Chondrocyte (in vitro differentiated cells): ENCODE measurements around the gene CENPK. TPM values are rescaled to one million over a fixed set of nuclear protein-coding genes. Genes with fewer than 3 reads are reported as not detected.

Experiments used
- DNase-seq: peaks from one replicate; pipeline ENCODE4 v3.0.0; 2021; ENCODE audit warnings: mixed read lengths, low spot score
- H3K27ac Mint-ChIP-seq: one replicate; pipeline ENCODE4 v1.8.0; 2021; ENCODE audit warnings: mild to moderate bottlenecking, moderate library complexity, mixed read lengths; ENCODE audit not compliant: unreplicated experiment
- H3K27me3 Mint-ChIP-seq: 2 replicates; pipeline ENCODE4 v1.8.0; 2021; ENCODE audit warnings: low read depth, mixed read lengths
- H3K36me3 Mint-ChIP-seq: 2 replicates; pipeline ENCODE4 v1.8.0; 2021; ENCODE audit warnings: low read depth, mixed read lengths
- H3K4me1 Mint-ChIP-seq: 2 replicates; pipeline ENCODE4 v1.8.0; 2021; ENCODE audit warnings: low read depth, mild to moderate bottlenecking, mixed read lengths
- H3K4me3 Mint-ChIP-seq: one replicate; pipeline ENCODE4 v1.8.0; 2021; ENCODE audit warnings: mild to moderate bottlenecking, moderate library complexity, mixed read lengths; ENCODE audit not compliant: unreplicated experiment
- H3K9me3 Mint-ChIP-seq: 2 replicates; pipeline ENCODE4 v1.8.0; 2021; ENCODE audit warnings: low read depth, mixed read lengths
- CTCF ChIP-seq: fragments of 200-600 bp; sonication (generic); IDR thresholded peaks from 2 replicates; pipeline ENCODE4 v1.5.0; 2021; ENCODE audit warnings: antibody characterized with exemption, mild to moderate bottlenecking, moderate library complexity
- total RNA-seq: library from RNA; stranded (reverse); gene quantifications from 3 replicates; pipeline ENCODE4 v1.2.1, GENCODE V29; 2021

The CENPK gene
- total RNA-seq, 1 donor from 2014 or later: 7.2 TPM

DNA sequence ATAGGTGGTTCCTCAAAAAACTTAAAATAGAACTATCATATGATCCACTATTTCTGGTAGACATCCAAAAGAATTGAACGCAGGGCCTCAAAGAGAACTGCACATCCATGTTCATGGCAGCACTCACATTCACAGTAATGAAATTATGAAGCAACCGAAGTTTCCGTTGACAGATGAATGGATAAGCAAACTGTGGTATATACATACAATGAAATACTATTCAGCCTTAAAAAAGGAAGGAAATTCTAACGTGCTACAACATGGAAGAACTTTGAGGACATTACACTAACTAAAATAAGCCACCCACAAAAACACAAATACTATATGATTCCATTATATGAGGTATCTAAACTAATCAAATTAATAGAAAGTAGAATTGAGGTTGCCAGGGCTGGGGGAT lies 18.5 kb downstream of the CENPK start:
- H3K27ac Mint-ChIP-seq: no peak overlapping the region
- no peak overlapping the region for H3K4me3 Mint-ChIP-seq
- no peaks in the 10 kb centered on the region for H3K27me3 Mint-ChIP-seq

DNA sequence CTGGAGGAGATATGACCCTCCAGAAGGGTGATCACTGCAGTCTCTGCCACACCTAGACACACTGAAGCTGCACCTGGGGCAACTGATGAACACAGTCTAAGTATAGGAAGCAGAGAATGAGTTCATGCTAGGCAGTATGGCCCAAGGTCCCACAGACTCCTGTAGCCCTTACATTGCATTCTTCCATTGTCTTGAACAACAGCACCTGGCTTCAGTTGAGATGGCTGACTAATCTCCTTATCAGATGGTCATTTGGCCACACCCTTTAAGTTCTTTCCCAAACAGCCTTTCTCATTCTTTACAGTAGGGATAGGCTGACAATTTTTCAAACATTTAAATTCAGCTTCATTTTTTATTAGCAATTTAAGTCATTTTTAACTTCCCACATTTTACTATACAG lies 23.1 kb downstream of the CENPK start:
- no peak for DNase-seq
- no peak for TF ChIP-seq CTCF
- Mint-ChIP-seq H3K4me3 (no peak overlapping the region), H3K27me3 (no peaks in the 10 kb centered on the region), H3K36me3 (peaks cover 2% of the 10 kb centered on the region), H3K27ac (no peak overlapping the region), H3K9me3 (peaks cover 3% of the 10 kb centered on the region), H3K4me1 (no peaks in the 10 kb centered on the region)

More for the DNA sequence above, 18.5 kb downstream of the CENPK start:
- TF ChIP-seq CTCF: no peak
- Mint-ChIP-seq H3K9me3 (peaks cover 3% of the 10 kb centered on the region), H3K4me1 (no peaks in the 10 kb centered on the region), H3K36me3 (peaks cover 8% of the 10 kb centered on the region)
- no peak for DNase-seq

DNA sequence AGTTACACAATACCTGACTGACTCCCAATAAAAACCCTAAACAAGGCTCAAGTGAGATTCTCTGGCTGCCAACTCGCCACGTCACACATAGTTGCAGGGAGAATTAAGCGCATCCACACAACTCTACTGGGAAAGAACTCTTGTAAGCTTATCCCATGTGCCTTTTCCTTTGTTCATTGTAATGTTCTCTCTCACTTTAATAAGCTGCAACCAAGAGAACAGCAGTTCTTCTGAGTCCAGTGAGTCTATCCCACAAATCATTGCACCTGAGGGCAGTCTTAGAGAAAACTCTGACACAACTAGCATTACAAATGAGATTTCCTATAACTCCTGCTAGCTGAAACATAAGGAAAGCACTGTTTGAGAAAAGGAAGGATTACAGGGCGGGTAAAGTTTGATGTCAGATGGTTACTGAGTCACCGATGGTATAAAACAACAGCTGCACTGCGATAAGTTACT lies 27.4 kb downstream of the CENPK start:
- DNase-seq: no peak
- no peak for TF ChIP-seq CTCF
- Mint-ChIP-seq H3K27me3 (no peaks in the 10 kb centered on the region), H3K36me3 (no peaks in the 10 kb centered on the region), H3K27ac (no peak overlapping the region), H3K4me3 (no peak overlapping the region), H3K4me1 (no peaks in the 10 kb centered on the region), H3K9me3 (peaks cover 3% of the 10 kb centered on the region)

DNA sequence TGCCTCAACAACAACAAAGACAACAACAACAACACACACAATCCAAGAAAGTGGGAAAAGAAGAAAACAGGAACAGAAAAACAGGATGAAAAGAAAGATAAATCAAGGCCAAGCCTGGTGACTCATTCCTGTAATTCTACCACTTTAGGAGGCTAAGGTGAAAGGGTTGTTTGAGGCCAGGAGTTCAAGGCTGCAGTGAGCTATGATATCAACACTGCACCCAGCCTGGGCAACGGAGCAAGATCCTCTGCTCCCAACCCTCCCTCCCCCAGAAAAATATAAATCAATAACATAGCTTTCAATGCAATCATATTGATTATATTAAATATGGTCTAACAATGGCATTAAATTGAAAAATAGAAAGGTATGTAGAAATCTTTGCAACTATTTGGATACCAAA lies 32.1 kb downstream of the CENPK start:
- Mint-ChIP-seq H3K9me3 (no peaks in the 10 kb centered on the region), H3K4me1 (no peaks in the 10 kb centered on the region), H3K27ac (no peak overlapping the region), H3K4me3 (no peak overlapping the region), H3K27me3 (no peaks in the 10 kb centered on the region), H3K36me3 (peaks cover 1% of the 10 kb centered on the region)
- DNase-seq: no peak
- TF ChIP-seq CTCF: no peak

DNA sequence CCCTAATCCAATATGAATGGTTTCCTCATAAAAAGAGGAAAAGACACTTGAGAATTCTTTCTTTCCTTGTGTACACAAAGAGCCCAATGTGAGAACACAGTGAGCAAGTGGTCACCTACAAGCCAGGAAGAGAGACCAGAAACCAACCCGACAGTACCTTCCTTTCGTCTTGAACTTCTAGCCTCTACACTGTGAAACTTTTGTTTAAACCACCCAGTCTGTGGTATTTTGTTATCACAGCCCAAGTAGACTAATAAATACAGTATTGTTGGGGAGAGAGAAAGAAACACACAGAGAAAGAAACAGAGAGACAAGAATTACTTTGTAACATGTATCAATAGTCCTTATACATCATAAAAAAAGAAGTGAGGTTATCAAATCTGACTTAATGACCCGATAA lies 37.2 kb downstream of the CENPK start:
- no peaks in the 10 kb centered on the region for H3K9me3 Mint-ChIP-seq
- H3K4me1 Mint-ChIP-seq: no peaks in the 10 kb centered on the region
- no peak for TF ChIP-seq CTCF
- H3K27ac Mint-ChIP-seq: no peak overlapping the region
- H3K36me3 Mint-ChIP-seq: peaks cover 1% of the 10 kb centered on the region
- H3K27me3 Mint-ChIP-seq: no peaks in the 10 kb centered on the region
- DNase-seq: no peak
- no peak overlapping the region for H3K4me3 Mint-ChIP-seq
